Heart left ventricle (tissue), 16 donors: ENCODE measurements around the gene BATF. TPM values are rescaled to one million over a fixed set of nuclear protein-coding genes. Genes with fewer than 3 reads are reported as not detected.

ENCODE experiments used
- ATAC-seq, 4 donors: fragments of 200-7000 bp; cut with Tn5 transposase; one replicate each; pipeline ENCODE4 v1.9.1; 2020 to 2022; ENCODE audit warnings: moderate library complexity in 4 of 4, mild to moderate bottlenecking in 3 of 4, moderate number of reproducible peaks in 1 of 4
- DNase-seq, 5 donors: peaks; one replicate each; pipeline ENCODE4 v3.0.0-alpha.2; 2020
- H3K27ac ChIP-seq, 12 donors: fragments of 200-600 bp; sonication (generic) in 4 of 12; one replicate each; pipeline versions ENCODE4 v1.5.0 to v1.8.0; 2016 to 2022; ENCODE audit warnings: mild to moderate bottlenecking in 2 of 12
- H3K27me3 ChIP-seq, 9 donors: fragments of 200-600 bp; sonication (generic) in 2 of 9; one replicate each; pipeline versions ENCODE4 v1.5.1 to v1.8.0; 2016 to 2022; ENCODE audit warnings: mild to moderate bottlenecking in 3 of 9
- H3K36me3 ChIP-seq, 9 donors: fragments of 200-600 bp; sonication (generic) in 2 of 9; one replicate each; pipeline versions ENCODE4 v1.5.0 to v1.8.0; 2018 to 2022; ENCODE audit warnings: mild to moderate bottlenecking in 2 of 9
- H3K4me1 ChIP-seq, 12 donors: fragments of 200-600 bp; sonication (generic) in 4 of 12; one replicate each; pipeline versions ENCODE4 v1.5.0 to v1.8.0; 2016 to 2022; ENCODE audit warnings: mild to moderate bottlenecking in 3 of 12
- H3K4me3 ChIP-seq, 12 donors: fragments of 200-600 bp; sonication (generic) in 4 of 12; one replicate each; pipeline versions ENCODE4 v1.5.0 to v1.8.0; 2017 to 2022; ENCODE audit warnings: mild to moderate bottlenecking in 9 of 12, moderate library complexity in 4 of 12
- H3K9me3 ChIP-seq, 12 donors: fragments of 200-600 bp; sonication (generic) in 4 of 12; one replicate each; pipeline versions ENCODE4 v1.5.0 to v1.8.0; 2016 to 2022; ENCODE audit warnings: mild to moderate bottlenecking in 1 of 12
- POLR2A ChIP-seq, 2 donors: fragments of 450-650 bp; IDR thresholded peaks; one replicate each; pipeline ENCODE4 v1.6.1; 2017; ENCODE audit warnings: antibody characterized with exemption in 2 of 2, mild to moderate bottlenecking in 2 of 2, moderate library complexity in 2 of 2
- WGBS, 4 donors: extraction: QIAGEN DNeasy Blood & Tissue Kit in 2 of 4; methylation state at CpG; one replicate each; pipeline versions ENCODE4 v1.1.5 to v1.1.7; 2013 to 2018; 5-methylcytosine and 5-hydroxymethylcytosine counted together
- intact Hi-C, 10 donors: fragments of 100-400 bp; cut with DNase I; formaldehyde crosslinking; loops; one replicate each; pipeline versions ENCODE4 v1.11.1 to v1.14.2; 2022
- polyA plus RNA-seq, 2 donors: library from polyadenylated mRNA; stranded (reverse); fragments of 200-250 nt; gene quantifications; one replicate each; pipeline ENCODE4 v1.2.3, GENCODE V29; 2013
- total RNA-seq, 9 donors: library from RNA; depleted of rRNA in 2 of 9; stranded (reverse); fragments of >200 nt in 2 of 9; fragmentation: NEBNext Ultra II Directional in 3 of 9; extraction: Animal tissue kit (Norgen Biotek cat#: 25700) in 3 of 9; gene quantifications; one replicate each; pipeline versions ENCODE4 v1.1.0 to v1.2.4, GENCODE V29; 2016 to 2023
- TF ChIP-seq, protein P1 (sequence below), 12 donors: fragments of 200-600 bp; sonication (generic) in 4 of 12; IDR thresholded peaks; one replicate each; pipeline versions ENCODE4 v1.5.0 to v1.8.0; 2018 to 2022; ENCODE audit warnings: antibody characterized with exemption in 12 of 12, mild to moderate bottlenecking in 5 of 12
- donor health status: ischemic (EF 13 %, LVEDD 7.1; RV severe dilation, severe dysfunction).
- donor health status: healthy with polysubstance abuse.
- donor health status: DM: no; HTN: yes; CAD: no.
- donor health status: DM: no; HTN: no; CAD: no.
- donor health status: ischemic (EF 25% LVEDD 6.9; RV normal size, moderate dysfunction).
- donor health status: ischemic (EF 25% LVEDD 5.7; RV mildly dilated, moderate dysfunction).
- donor health status: healthy.
- donor health status: DM: yes; HTN: yes; CAD: no.
- donor health status: ischemic (EF 35%, LVEDD 5.7; RV mildly dilated, moderate dysfunction).
- donor health status: nonischemic (EF 11% LVEDD 7.7; RV severe dilation, severe dysfunction).
- donor health status: DM: yes; HTN: yes; CAD: no.
- donor health status: PGD.
- donor health status: ischemic (EF 29% LVEDD 5.4; RV normal size, mild dysfunction).
- donor health status: nonischemic (EF 23%, LVEDD 6.1; RV moderate dilation, normal function).

The BATF gene
- total and polyA plus RNA-seq, 11 donors = 0.40 to 8.3 (median 1.0) TPM; not detected in 1

DNA sequence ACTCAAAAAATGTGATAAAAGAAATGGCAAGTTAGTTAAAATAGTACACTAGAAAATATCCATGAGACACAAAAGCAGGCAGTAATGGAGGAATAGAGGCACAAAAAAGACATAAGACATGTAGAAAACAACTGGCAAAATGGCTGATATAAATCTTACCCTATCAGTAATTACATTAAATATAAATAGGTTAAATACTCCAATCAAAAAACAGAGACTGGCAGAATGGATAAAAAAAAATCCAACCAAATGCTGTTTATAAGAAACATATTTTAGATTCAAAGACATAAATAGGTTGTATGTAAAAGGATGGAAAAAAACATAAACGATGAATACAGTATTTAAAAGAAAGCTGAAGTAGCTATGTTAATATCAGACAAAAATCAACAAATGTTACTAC is 15.3 kb upstream of the BATF start:
- no peak for TF ChIP-seq POLR2A (IDR thresholded peaks at IDR 0.05)
- TF ChIP-seq, protein P1, sequence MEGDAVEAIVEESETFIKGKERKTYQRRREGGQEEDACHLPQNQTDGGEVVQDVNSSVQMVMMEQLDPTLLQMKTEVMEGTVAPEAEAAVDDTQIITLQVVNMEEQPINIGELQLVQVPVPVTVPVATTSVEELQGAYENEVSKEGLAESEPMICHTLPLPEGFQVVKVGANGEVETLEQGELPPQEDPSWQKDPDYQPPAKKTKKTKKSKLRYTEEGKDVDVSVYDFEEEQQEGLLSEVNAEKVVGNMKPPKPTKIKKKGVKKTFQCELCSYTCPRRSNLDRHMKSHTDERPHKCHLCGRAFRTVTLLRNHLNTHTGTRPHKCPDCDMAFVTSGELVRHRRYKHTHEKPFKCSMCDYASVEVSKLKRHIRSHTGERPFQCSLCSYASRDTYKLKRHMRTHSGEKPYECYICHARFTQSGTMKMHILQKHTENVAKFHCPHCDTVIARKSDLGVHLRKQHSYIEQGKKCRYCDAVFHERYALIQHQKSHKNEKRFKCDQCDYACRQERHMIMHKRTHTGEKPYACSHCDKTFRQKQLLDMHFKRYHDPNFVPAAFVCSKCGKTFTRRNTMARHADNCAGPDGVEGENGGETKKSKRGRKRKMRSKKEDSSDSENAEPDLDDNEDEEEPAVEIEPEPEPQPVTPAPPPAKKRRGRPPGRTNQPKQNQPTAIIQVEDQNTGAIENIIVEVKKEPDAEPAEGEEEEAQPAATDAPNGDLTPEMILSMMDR (IDR thresholded peaks at IDR 0.05) = no peak
- H3K27me3 ChIP-seq = no peaks in the 10 kb centered on the region
- no peaks in the 10 kb centered on the region for H3K36me3 ChIP-seq
- DNase-seq (no peak), ATAC-seq (no peak)
- peaks cover 0 to 40% (median 5%) of the 10 kb centered on the region in 12 donors for H3K9me3 ChIP-seq
- no peaks in the 10 kb centered on the region for H3K4me1 ChIP-seq
- 93 to 98% (median 94%) methylated on average over 1 of the region's 1 CpG for WGBS, 4 donors
- H3K27ac ChIP-seq = no peak overlapping the region
- intact Hi-C loops = no loop called here
- H3K4me3 ChIP-seq = no peak overlapping the region

DNA sequence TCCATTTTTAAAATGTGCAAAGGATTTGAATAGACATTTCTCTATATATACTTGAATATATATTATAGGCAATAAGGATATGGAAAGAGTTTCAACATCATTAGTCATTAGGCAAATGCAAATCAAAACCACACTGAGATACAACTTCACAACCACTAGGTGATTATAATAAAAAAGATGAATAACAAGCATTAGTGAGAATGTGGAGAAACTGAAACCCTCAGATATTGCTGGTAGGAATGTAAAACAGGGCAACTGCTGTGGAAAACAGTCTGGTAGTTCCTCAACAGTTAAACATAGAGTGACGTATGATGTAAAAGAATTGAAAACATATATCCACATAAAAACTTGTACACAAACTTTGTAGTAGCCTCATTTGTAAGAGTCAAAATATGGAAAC is 11.7 kb upstream of the BATF start:
- Histone ChIP-seq H3K36me3 (no peaks in the 10 kb centered on the region), H3K4me1 (peaks cover 0 to 9% (median 0%) of the 10 kb centered on the region in 12 donors), H3K4me3 (no peak overlapping the region), H3K27me3 (no peaks in the 10 kb centered on the region), H3K27ac (no peak overlapping the region), H3K9me3 (peaks cover 0 to 41% (median 5%) of the 10 kb centered on the region in 12 donors)
- intact Hi-C loops = no loop called here
- no peak for ATAC-seq
- TF ChIP-seq, protein P1 (IDR thresholded peaks at IDR 0.05) = peak in 1 of 12 donors; percentile 7
- TF ChIP-seq POLR2A (IDR thresholded peaks at IDR 0.05) = no peak
- WGBS, 4 donors = 94 to 100% (median 96%) methylated on average over 1 of the region's 1 CpG
- no peak for DNase-seq

DNA sequence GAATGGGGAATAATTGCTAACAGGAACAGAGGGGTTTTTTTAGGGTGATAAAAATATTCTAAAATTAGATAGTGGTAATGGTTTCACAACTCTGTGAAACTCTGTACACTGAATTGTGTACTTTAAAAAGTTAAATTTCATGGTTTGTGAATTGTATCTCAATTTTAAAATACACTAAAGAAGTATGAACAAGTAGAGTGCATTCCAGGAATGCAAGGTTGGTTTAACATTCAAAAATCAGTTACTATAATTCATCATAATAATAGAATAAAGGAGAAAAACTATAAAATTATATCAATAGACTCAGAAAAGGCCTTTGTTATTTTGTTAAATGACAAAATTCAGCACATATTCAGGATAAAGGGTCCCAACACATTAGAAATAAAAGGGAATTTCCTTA is 11.1 kb upstream of the BATF start:
- no peak for DNase-seq

DNA sequence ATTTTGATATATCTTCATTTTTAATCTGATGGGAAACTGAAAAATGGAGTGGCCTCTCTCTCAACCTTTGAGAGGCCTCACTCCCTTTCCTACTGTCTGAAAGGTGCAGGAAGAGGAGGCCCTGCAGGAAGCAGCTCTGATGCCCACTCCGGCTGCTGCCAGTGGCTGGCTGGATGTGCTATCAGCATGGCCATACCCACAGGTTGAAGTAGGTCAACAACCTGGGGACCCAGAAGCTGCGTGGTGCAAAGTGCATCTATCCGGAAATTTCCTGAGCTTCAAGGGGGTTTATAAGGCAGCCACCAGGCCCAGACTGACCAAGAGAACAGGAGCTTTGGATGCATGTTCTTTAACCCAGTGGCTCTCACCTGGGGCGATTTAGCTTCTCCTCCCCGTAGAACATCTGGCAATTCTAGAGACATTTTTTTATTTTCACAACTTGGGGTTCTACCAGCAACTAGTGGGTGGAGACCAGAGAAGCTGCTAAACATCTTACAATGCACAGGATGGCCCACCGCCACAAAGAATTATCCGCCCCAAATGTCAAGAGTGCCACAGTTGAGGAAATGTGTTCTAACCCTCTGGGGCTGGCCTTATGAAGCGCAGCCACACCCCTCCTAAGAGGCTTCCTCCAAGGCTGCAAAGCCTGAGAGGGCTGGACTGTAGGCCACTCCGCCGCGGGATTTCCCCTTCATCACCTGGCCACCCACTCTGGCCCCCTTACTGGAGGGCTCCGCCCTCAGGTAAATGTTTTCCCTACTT is 8.2 kb upstream of the BATF start:
- no peak for TF ChIP-seq POLR2A (IDR thresholded peaks at IDR 0.05)
- TF ChIP-seq, protein P1 (IDR thresholded peaks at IDR 0.05) = no peak
- Histone ChIP-seq H3K27me3 (no peaks in the 10 kb centered on the region), H3K9me3 (peaks cover 0 to 21% (median 3%) of the 10 kb centered on the region in 12 donors), H3K36me3 (no peaks in the 10 kb centered on the region), H3K4me1 (peaks cover 0 to 16% (median 0%) of the 10 kb centered on the region in 12 donors), H3K27ac (peak overlapping the region in 1 of 12 donors; percentile 68), H3K4me3 (no peak overlapping the region)
- ATAC-seq (no peak), DNase-seq (no peak)
- intact Hi-C loops = no loop called here
- WGBS, 4 donors = 87 to 92% (median 90%) methylated on average over 12 of the region's 12 CpGs

More for the DNA sequence above, 11.1 kb upstream of the BATF start:
- intact Hi-C loops = no loop called here
- no peak for TF ChIP-seq POLR2A (IDR thresholded peaks at IDR 0.05)
- TF ChIP-seq, protein P1 (IDR thresholded peaks at IDR 0.05) = no peak
- H3K4me3 ChIP-seq = no peak overlapping the region
- ATAC-seq = no peak
- H3K9me3 ChIP-seq = peaks cover 0 to 37% (median 5%) of the 10 kb centered on the region in 12 donors
- no peaks in the 10 kb centered on the region for H3K36me3 ChIP-seq
- no peak overlapping the region for H3K27ac ChIP-seq
- peaks cover 0 to 16% (median 0%) of the 10 kb centered on the region in 12 donors for H3K4me1 ChIP-seq
- H3K27me3 ChIP-seq = no peaks in the 10 kb centered on the region
